T-helper 1 cell treated with Interleukin-12 subunit alpha and Interleukin-12 subunit beta and Interleukin-4 antibody, amounts not matched to agents 30 ng/mL and 1 ng/mL, for 36 hours (primary cell): Measurements from ENCODE around the gene EME1. TPM values are rescaled to one million over a fixed set of nuclear protein-coding genes. Genes with fewer than 3 reads are reported as not detected.
"Not testable (repeated sequence)": the region's sequence is repeated elsewhere in the genome, so short reads cannot be mapped to it uniquely, and the experiment has no call there.

Experiments
- intact Hi-C: fragments of 100-400 bp; cut with micrococcal nuclease; formaldehyde crosslinking; loops from one replicate; pipeline ENCODE4 v1.15.1; 2024
- total RNA-seq: library from RNA; stranded (reverse); gene quantifications from 2 replicates; pipeline ENCODE4 v1.2.3, GENCODE V29; 2022

EME1 gene
- total RNA-seq = 13.1 and 15.8 TPM in 2 replicates

- intact Hi-C loops = loop anchor here (1.0 to 5.0 kb wide), 5 partner anchors 11 to 334 kb away; partner anchors contain the start of genes ACSF2, ANKRD40 and LRRC59
Observed at GRCh38 chr17:50372758-50373556, at the start of gene EME1, which contains the start of gene MRPL27. EME1 (plus strand) TSS chr17:50373229; CDS start chr17:50375209, 1,980 bp downstream. MRPL27 (minus strand) TSS chr17:50373184; CDS start chr17:50373170, 14 bp downstream.

GRCh38 chr17:50325906-50326305 is 47.1 kb upstream of the EME1 start:
- intact Hi-C loops = no loop called here

- intact Hi-C loops = no loop called here
Observed at GRCh38 chr17:50326831-50327364, 46.1 kb upstream of the EME1 start.

GRCh38 chr17:50328363-50329325 is 44.4 kb upstream of the EME1 start:
- intact Hi-C loops = no loop called here

GRCh38 chr17:50329716-50330115 is 43.3 kb upstream of the EME1 start:
- intact Hi-C loops = no loop called here

- intact Hi-C loops = no loop called here
Observed at GRCh38 chr17:50330151-50330775, 42.8 kb upstream of the EME1 start.

GRCh38 chr17:50331085-50331791 is 41.8 kb upstream of the EME1 start:
- intact Hi-C loops = no loop called here

- intact Hi-C loops = no loop called here
Observed at GRCh38 chr17:50332196-50332595, 40.8 kb upstream of the EME1 start.

GRCh38 chr17:50333291-50334057 is 39.6 kb upstream of the EME1 start:
- intact Hi-C loops = not testable (repeated sequence)

- intact Hi-C loops = no loop called here
Observed at GRCh38 chr17:50337956-50338355, 35.1 kb upstream of the EME1 start.

GRCh38 chr17:50338645-50339044 is 34.4 kb upstream of the EME1 start:
- intact Hi-C loops = no loop called here

GRCh38 chr17:50339381-50339780 is 33.6 kb upstream of the EME1 start:
- intact Hi-C loops = no loop called here

GRCh38 chr17:50344731-50345365 is 28.2 kb upstream of the EME1 start:
- intact Hi-C loops = loop anchor here (1.0 to 5.0 kb wide), 6 partner anchors 27 to 193 kb away; partner anchors contain the start of genes LRRC59 and PPP1R9B

- intact Hi-C loops = loop anchor here (1.0 to 5.0 kb wide), 7 partner anchors 27 to 193 kb away; partner anchors contain the start of genes ACSF2, LRRC59 and PPP1R9B
Observed at GRCh38 chr17:50345432-50346312, 27.4 kb upstream of the EME1 start, which contains the start of gene XYLT2. XYLT2 (plus strand) TSS chr17:50346126; CDS start chr17:50346141, 15 bp downstream.

GRCh38 chr17:50346313-50347116 is 26.5 kb upstream of the EME1 start:
- intact Hi-C loops = loop anchor here (1.0 to 5.0 kb wide), 3 partner anchors 80 to 194 kb away; partner anchors contain the start of genes ACSF2 and PPP1R9B

- intact Hi-C loops = loop anchor here (5.0 kb wide), 2 partner anchors 135 to 195 kb away; partner anchors contain the start of gene PPP1R9B
Observed at GRCh38 chr17:50347117-50347893, 25.7 kb upstream of the EME1 start.
